ENCODE measurements around the gene EEF1AKMT1.
"Not testable (repeated sequence)": the region's sequence is repeated elsewhere in the genome, so short reads cannot be mapped to it uniquely, and the experiment has no call there.

The EEF1AKMT1 gene

GRCh38 chr13:20689291-20689690 is 84.5 kb downstream of the EEF1AKMT1 start:
- no peak for DNase-seq

- no peak for DNase-seq
Measured at GRCh38 chr13:20686863-20687579, 86.7 kb downstream of the EEF1AKMT1 start.

GRCh38 chr13:20686167-20686566 is 87.6 kb downstream of the EEF1AKMT1 start:
- DNase-seq: no peak

GRCh38 chr13:20685092-20685491 is 88.7 kb downstream of the EEF1AKMT1 start:
- no peak for DNase-seq

- DNase-seq: no peak
Measured at GRCh38 chr13:20684546-20684945, 89.2 kb downstream of the EEF1AKMT1 start.

- no peak for DNase-seq
Measured at GRCh38 chr13:20684041-20684440, 89.7 kb downstream of the EEF1AKMT1 start.

- no peak for DNase-seq
Measured at GRCh38 chr13:20682061-20682460, 91.7 kb downstream of the EEF1AKMT1 start.

GRCh38 chr13:20681481-20681880 is 92.3 kb downstream of the EEF1AKMT1 start:
- not testable (repeated sequence) for DNase-seq

GRCh38 chr13:20680416-20681080 is 93.2 kb downstream of the EEF1AKMT1 start:
- DNase-seq: no peak

- DNase-seq: no peak
Measured at GRCh38 chr13:20679879-20680278, 93.9 kb downstream of the EEF1AKMT1 start.

Measured in activated effector memory CD4-positive, alpha-beta T cell treated with anti-CD3 and anti-CD28 coated beads, Interleukin-2, amount 50 U/mL, for 16 hours (primary cell).